HepG2 (cell line): ENCODE measurements around the gene KLHL33. TPM values are rescaled to one million over a fixed set of nuclear protein-coding genes. Genes with fewer than 3 reads are reported as not detected.
A peak's percentile ranks its signal among the peaks of the same experiment; 100 is the strongest.

Source experiments
- HHEX ChIP-seq: IDR thresholded peaks from 2 replicates; pipeline ENCODE4 v1.6.1; 2016; ENCODE audit warnings: control low read depth
- MEIS2 ChIP-seq: sonication (generic); formaldehyde crosslinking; IDR thresholded peaks from 2 replicates; pipeline ENCODE4 v1.9.0; 2021; ENCODE audit warnings: mild to moderate bottlenecking, missing genetic modification reagents
- SMAD1 ChIP-seq: sonication (generic); formaldehyde crosslinking; IDR thresholded peaks from 2 replicates; pipeline ENCODE4 v1.4.0; 2020; ENCODE audit warnings: missing genetic modification reagents, low read depth, mild to moderate bottlenecking, borderline replicate concordance
- SYNCRIP ChIP-seq: fragments of 200-400 bp; formaldehyde crosslinking; IDR thresholded peaks from 2 replicates; pipeline ENCODE4 v1.6.1; 2018; ENCODE audit warnings: mild to moderate bottlenecking, low read depth, low read length; ENCODE audit not compliant: insufficient read depth
- U2AF1 ChIP-seq: fragments of 200-400 bp; formaldehyde crosslinking; optimal IDR thresholded peaks from 2 replicates; pipeline ENCODE3; 2017; ENCODE audit warnings: mild to moderate bottlenecking, low read depth, low read length
- ZBTB7B ChIP-seq: sonication (generic); formaldehyde crosslinking; IDR thresholded peaks from 2 replicates; pipeline ENCODE4 v1.4.0; 2020; ENCODE audit warnings: missing genetic modification reagents
- ZFP1 ChIP-seq: IDR thresholded peaks from 2 replicates; pipeline ENCODE4 v1.6.1; 2016
- ZIK1 ChIP-seq: sonication (generic); formaldehyde crosslinking; IDR thresholded peaks from 2 replicates; pipeline ENCODE4 v1.5.0; 2020; ENCODE audit warnings: mild to moderate bottlenecking, low read depth, missing genetic modification reagents, borderline replicate concordance
- ZNF17 ChIP-seq: sonication (generic); formaldehyde crosslinking; IDR thresholded peaks from 2 replicates; pipeline ENCODE4 v1.5.0; 2020; ENCODE audit warnings: mild to moderate bottlenecking, missing genetic modification reagents
- ZNF468 ChIP-seq: sonication (generic); formaldehyde crosslinking; IDR thresholded peaks from 2 replicates; pipeline ENCODE4 v1.8.0; 2022; ENCODE audit warnings: mild to moderate bottlenecking, moderate library complexity, missing genetic modification reagents
- ZNF709 ChIP-seq: sonication (generic); formaldehyde crosslinking; IDR thresholded peaks from 2 replicates; pipeline ENCODE4 v1.5.0; 2020; ENCODE audit warnings: mild to moderate bottlenecking, missing genetic modification reagents
- ZNF768 ChIP-seq: sonication (generic); formaldehyde crosslinking; IDR thresholded peaks from 2 replicates; pipeline ENCODE4 v1.4.0; 2020; ENCODE audit warnings: missing genetic modification reagents
- ZNF83 ChIP-seq: sonication (generic); formaldehyde crosslinking; IDR thresholded peaks from 2 replicates; pipeline ENCODE4 v1.4.0; 2020; ENCODE audit warnings: missing genetic modification reagents, mild to moderate bottlenecking, borderline replicate concordance
- polyA plus RNA-seq, 8 experiments: library from polyadenylated mRNA; depleted of rRNA in 3 of 8; stranded (reverse) in 7 of 8; unstranded in 1 of 8; fragments of >200 nt; fragmentation: Illumina TruSeq in 4 of 8; extraction: Trizol in 4 of 8; gene quantifications; 2 replicates each; pipeline versions ENCODE4 v1.2.1 to v1.2.3, GENCODE V29; 2011 to 2016; ENCODE audit warnings: low read depth in 4 of 8, missing spikeins in 1 of 8, mixed read lengths in 1 of 8; ENCODE audit not compliant: insufficient read depth in 1 of 8
- total RNA-seq, 5 experiments: library from RNA; depleted of rRNA; stranded (reverse); fragments of >200 nt; fragmentation: Illumina TruSeq; extraction: Trizol; gene quantifications; 2 replicates each; pipeline ENCODE4 v1.2.3, GENCODE V29; 2016; ENCODE audit warnings: low read depth in 1 of 5
- TF ChIP-seq, protein P1 (sequence below): IDR thresholded peaks from 2 replicates; pipeline ENCODE4 v1.6.1; 2012; ENCODE audit warnings: low read depth, low read length, improper control_type of control experiment
- TF ChIP-seq, protein P2 (sequence below): sonication (generic); formaldehyde crosslinking; IDR thresholded peaks from 2 replicates; pipeline ENCODE4 v1.8.0; 2022; ENCODE audit warnings: missing genetic modification reagents, mild to moderate bottlenecking, inconsistent platforms, borderline replicate concordance
- TF ChIP-seq, protein P3 (sequence below): sonication (generic); formaldehyde crosslinking; conservative IDR thresholded peaks from 2 replicates; pipeline ENCODE4 v1.5.0; 2020; ENCODE audit warnings: missing genetic modification reagents
- TF ChIP-seq, protein P4 (sequence below): sonication (generic); formaldehyde crosslinking; IDR thresholded peaks from 2 replicates; pipeline ENCODE4 v1.4.0; 2020; ENCODE audit warnings: missing genetic modification reagents
- TF ChIP-seq, protein P5 (sequence below): sonication (generic); formaldehyde crosslinking; IDR thresholded peaks from 2 replicates; pipeline ENCODE4 v1.4.0; 2020; ENCODE audit warnings: low read depth, mild to moderate bottlenecking, missing genetic modification reagents

Gene KLHL33
- total and polyA plus RNA-seq, 2 of the 13 experiments (the other 11 are each of a cell fraction or from before 2014, with no cell fraction given): not detected

DNA sequence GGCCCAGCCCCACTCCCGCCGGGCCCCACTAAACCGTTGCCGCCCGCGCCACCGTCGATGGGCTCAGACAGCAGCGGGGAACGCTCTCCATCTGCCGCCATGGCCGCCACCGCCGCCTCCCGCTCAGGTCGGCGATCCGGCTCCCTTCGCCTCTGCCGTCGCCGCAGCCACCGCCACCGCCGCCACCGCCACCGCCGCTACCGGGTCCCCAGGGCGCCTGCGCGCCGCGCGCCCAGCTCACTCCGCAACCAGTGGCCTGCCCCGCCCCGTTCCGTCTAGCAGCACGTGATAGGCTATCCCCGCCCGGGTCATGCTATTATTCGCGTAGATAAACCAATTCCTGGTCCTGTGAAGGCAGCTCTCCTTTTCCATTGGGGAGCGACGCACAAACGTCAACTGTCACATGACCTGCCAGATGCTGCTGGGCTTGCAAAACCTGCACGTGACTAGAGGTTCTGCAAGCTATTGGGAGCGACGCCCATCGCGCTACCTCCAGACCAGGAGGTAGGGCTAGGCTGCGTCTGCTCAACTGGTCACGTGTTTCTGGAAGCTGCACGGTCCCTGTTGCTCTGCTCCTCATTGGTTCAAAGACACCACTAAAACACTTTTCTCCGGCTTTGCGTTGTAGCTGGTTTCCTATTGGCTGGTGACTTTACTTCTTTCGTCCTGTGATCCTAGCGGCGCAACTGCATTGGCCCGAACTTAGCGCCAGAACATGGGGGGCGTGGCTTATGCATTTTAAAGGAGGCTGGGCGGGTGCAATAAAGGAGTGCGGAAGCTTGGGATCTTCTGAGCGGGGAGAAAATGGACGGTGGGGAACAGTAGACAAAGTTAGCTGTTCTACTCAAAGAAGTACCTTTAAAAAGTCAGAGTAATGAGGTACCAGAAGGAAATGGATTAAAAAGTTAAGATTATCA is 25.5 kb upstream of the KLHL33 start, which contains the start of gene PIP4P1 (continued):
- TF ChIP-seq HHEX (CRISPR knock-in tag) (peak; percentile 45; the same call in 1 of the 2 replicates), ZNF709 (peak; percentile 70; the same call in 1 of the 2 replicates), ZNF468 (CRISPR knock-in tag) (no peak; the same call in 1 of the 2 replicates), ZIK1 (CRISPR knock-in tag) (peak; percentile 94; the same call in 1 of the 2 replicates), ZFP1 (CRISPR knock-in tag) (peak; percentile 86), U2AF1 (no peak), ZNF17 (CRISPR knock-in tag) (no peak), SMAD1 (CRISPR knock-in tag) (peak; percentile 92; the same call in 1 of the 2 replicates), ZNF83 (no peak; the same call in 1 of the 2 replicates), ZBTB7B (CRISPR knock-in tag) (no peak), ZNF768 (peak; percentile 33; the same call in 1 of the 2 replicates), SYNCRIP (no peak), MEIS2 (CRISPR knock-in tag) (peak; percentile 49; the same call in 1 of the 2 replicates)
- TF ChIP-seq, protein P1, sequence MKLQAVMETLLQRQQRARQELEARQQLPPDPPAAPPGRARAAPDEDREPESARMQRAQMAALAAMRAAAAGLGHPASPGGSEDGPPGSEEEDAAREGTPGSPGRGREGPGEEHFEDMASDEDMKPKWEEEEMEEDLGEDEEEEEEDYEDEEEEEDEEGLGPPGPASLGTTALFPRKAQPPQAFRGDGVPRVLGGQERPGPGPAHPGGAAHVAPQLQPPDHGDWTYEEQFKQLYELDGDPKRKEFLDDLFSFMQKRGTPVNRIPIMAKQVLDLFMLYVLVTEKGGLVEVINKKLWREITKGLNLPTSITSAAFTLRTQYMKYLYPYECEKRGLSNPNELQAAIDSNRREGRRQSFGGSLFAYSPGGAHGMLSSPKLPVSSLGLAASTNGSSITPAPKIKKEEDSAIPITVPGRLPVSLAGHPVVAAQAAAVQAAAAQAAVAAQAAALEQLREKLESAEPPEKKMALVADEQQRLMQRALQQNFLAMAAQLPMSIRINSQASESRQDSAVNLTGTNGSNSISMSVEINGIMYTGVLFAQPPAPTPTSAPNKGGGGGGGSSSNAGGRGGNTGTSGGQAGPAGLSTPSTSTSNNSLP: no peak
- TF ChIP-seq, protein P2, sequence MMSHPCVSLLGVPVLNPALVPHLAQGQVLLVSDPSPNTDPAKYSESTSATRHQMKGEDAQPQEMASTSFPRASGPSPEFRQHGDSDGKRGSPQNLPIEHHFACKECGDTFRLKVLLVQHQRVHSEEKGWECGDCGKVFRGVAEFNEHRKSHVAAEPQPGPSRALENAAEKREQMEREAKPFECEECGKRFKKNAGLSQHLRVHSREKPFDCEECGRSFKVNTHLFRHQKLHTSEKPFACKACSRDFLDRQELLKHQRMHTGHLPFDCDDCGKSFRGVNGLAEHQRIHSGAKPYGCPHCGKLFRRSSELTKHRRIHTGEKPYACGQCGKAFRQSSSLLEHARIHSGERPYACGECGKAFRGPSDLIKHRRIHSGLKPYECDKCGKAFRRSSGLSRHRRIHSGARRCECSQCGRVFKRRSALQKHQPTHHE (CRISPR knock-in tag): peak; percentile 89
- TF ChIP-seq, protein P3, sequence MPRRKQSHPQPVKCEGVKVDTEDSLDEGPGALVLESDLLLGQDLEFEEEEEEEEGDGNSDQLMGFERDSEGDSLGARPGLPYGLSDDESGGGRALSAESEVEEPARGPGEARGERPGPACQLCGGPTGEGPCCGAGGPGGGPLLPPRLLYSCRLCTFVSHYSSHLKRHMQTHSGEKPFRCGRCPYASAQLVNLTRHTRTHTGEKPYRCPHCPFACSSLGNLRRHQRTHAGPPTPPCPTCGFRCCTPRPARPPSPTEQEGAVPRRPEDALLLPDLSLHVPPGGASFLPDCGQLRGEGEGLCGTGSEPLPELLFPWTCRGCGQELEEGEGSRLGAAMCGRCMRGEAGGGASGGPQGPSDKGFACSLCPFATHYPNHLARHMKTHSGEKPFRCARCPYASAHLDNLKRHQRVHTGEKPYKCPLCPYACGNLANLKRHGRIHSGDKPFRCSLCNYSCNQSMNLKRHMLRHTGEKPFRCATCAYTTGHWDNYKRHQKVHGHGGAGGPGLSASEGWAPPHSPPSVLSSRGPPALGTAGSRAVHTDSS: no peak
- TF ChIP-seq, protein P4, sequence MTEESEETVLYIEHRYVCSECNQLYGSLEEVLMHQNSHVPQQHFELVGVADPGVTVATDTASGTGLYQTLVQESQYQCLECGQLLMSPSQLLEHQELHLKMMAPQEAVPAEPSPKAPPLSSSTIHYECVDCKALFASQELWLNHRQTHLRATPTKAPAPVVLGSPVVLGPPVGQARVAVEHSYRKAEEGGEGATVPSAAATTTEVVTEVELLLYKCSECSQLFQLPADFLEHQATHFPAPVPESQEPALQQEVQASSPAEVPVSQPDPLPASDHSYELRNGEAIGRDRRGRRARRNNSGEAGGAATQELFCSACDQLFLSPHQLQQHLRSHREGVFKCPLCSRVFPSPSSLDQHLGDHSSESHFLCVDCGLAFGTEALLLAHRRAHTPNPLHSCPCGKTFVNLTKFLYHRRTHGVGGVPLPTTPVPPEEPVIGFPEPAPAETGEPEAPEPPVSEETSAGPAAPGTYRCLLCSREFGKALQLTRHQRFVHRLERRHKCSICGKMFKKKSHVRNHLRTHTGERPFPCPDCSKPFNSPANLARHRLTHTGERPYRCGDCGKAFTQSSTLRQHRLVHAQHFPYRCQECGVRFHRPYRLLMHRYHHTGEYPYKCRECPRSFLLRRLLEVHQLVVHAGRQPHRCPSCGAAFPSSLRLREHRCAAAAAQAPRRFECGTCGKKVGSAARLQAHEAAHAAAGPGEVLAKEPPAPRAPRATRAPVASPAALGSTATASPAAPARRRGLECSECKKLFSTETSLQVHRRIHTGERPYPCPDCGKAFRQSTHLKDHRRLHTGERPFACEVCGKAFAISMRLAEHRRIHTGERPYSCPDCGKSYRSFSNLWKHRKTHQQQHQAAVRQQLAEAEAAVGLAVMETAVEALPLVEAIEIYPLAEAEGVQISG (CRISPR knock-in tag): peak; percentile 91
- TF ChIP-seq, protein P5, sequence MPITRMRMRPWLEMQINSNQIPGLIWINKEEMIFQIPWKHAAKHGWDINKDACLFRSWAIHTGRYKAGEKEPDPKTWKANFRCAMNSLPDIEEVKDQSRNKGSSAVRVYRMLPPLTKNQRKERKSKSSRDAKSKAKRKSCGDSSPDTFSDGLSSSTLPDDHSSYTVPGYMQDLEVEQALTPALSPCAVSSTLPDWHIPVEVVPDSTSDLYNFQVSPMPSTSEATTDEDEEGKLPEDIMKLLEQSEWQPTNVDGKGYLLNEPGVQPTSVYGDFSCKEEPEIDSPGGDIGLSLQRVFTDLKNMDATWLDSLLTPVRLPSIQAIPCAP: 0 out of 2 replicates have a peak, but pooled peaks have one; percentile 59
